HepG2 (cell line): Measurements from ENCODE around the gene THOC1. TPM values are rescaled to one million over a fixed set of nuclear protein-coding genes. Genes with fewer than 3 reads are reported as not detected.

Experiments used
- AFF4 ChIP-seq: sonication (generic); formaldehyde crosslinking; IDR thresholded peaks from 2 replicates; pipeline ENCODE4 v1.4.0; 2020; ENCODE audit warnings: missing genetic modification reagents
- HMG20A ChIP-seq: IDR thresholded peaks from 2 replicates; pipeline ENCODE4 v1.6.1; 2016; ENCODE audit warnings: borderline replicate concordance
- ISX ChIP-seq: sonication (generic); formaldehyde crosslinking; conservative IDR thresholded peaks from 2 replicates; pipeline ENCODE4 v1.5.0; 2020; ENCODE audit warnings: missing genetic modification reagents
- POGK ChIP-seq: sonication (generic); formaldehyde crosslinking; conservative IDR thresholded peaks from 2 replicates; pipeline ENCODE4 v1.8.0; 2022; ENCODE audit warnings: mild to moderate bottlenecking, moderate library complexity, missing genetic modification reagents
- POLR2A ChIP-seq, 2 experiments: IDR thresholded peaks; 2 replicates each; pipeline ENCODE4 v1.6.1; 2011; ENCODE audit warnings: low read depth in 2 of 2, low read length in 2 of 2, mild to moderate bottlenecking in 1 of 2, moderate library complexity in 1 of 2; ENCODE audit not compliant: insufficient read depth in 1 of 2
- RAD21 ChIP-seq: fragments of 450-650 bp; formaldehyde crosslinking; IDR thresholded peaks from 2 replicates; pipeline ENCODE4 v1.5.0; 2020; ENCODE audit warnings: mild to moderate bottlenecking
- RFXAP ChIP-seq: sonication (generic); formaldehyde crosslinking; IDR thresholded peaks from 2 replicates; pipeline ENCODE4 v1.4.0; 2020; ENCODE audit warnings: missing genetic modification reagents, borderline replicate concordance
- TGIF2 ChIP-seq: IDR thresholded peaks from 2 replicates; pipeline ENCODE4 v1.6.1; 2016; ENCODE audit warnings: control low read depth, missing compliant biosample characterization
- ZNF251 ChIP-seq: sonication (generic); formaldehyde crosslinking; IDR thresholded peaks from 2 replicates; pipeline ENCODE4 v1.9.0; 2021; ENCODE audit warnings: mild to moderate bottlenecking, missing genetic modification reagents
- ZNF264 ChIP-seq: sonication (generic); formaldehyde crosslinking; IDR thresholded peaks from 2 replicates; pipeline ENCODE4 v1.4.0; 2020; ENCODE audit warnings: missing genetic modification reagents
- ZNF296 ChIP-seq: sonication (generic); formaldehyde crosslinking; conservative IDR thresholded peaks from 2 replicates; pipeline ENCODE4 v1.5.0; 2020; ENCODE audit warnings: mild to moderate bottlenecking, missing genetic modification reagents
- ZNF383 ChIP-seq: sonication (generic); formaldehyde crosslinking; IDR thresholded peaks from 2 replicates; pipeline ENCODE4 v1.4.0; 2020; ENCODE audit warnings: missing genetic modification reagents, mild to moderate bottlenecking, borderline replicate concordance
- ZNF543 ChIP-seq: sonication (generic); formaldehyde crosslinking; IDR thresholded peaks from 2 replicates; pipeline ENCODE4 v1.4.0; 2020; ENCODE audit warnings: mild to moderate bottlenecking, missing genetic modification reagents
- ZNF598 ChIP-seq: sonication (generic); formaldehyde crosslinking; IDR thresholded peaks from 2 replicates; pipeline ENCODE4 v1.5.1; 2020; ENCODE audit warnings: mild to moderate bottlenecking, missing genetic modification reagents, borderline replicate concordance
- ZNF646 ChIP-seq: sonication (generic); formaldehyde crosslinking; IDR thresholded peaks from 2 replicates; pipeline ENCODE4 v1.9.0; 2021; ENCODE audit warnings: mild to moderate bottlenecking, missing genetic modification reagents
- ZNF703 ChIP-seq: sonication (generic); formaldehyde crosslinking; IDR thresholded peaks from 2 replicates; pipeline ENCODE4 v1.5.1; 2020; ENCODE audit warnings: missing genetic modification reagents, mild to moderate bottlenecking, moderate library complexity, borderline replicate concordance
- polyA plus RNA-seq, 8 experiments: library from polyadenylated mRNA; depleted of rRNA in 3 of 8; stranded (reverse) in 7 of 8; unstranded in 1 of 8; fragments of >200 nt; fragmentation: Illumina TruSeq in 4 of 8; extraction: Trizol in 4 of 8; gene quantifications; 2 replicates each; pipeline versions ENCODE4 v1.2.1 to v1.2.3, GENCODE V29; 2011 to 2016; ENCODE audit warnings: low read depth in 4 of 8, missing spikeins in 1 of 8, mixed read lengths in 1 of 8; ENCODE audit not compliant: insufficient read depth in 1 of 8
- total RNA-seq, 5 experiments: library from RNA; depleted of rRNA; stranded (reverse); fragments of >200 nt; fragmentation: Illumina TruSeq; extraction: Trizol; gene quantifications; 2 replicates each; pipeline ENCODE4 v1.2.3, GENCODE V29; 2016; ENCODE audit warnings: low read depth in 1 of 5

Gene THOC1
- total and polyA plus RNA-seq, 2 of the 13 experiments (the other 11 are each of a cell fraction or from before 2014, with no cell fraction given), result 40.6 to 56.7 TPM

DNA sequence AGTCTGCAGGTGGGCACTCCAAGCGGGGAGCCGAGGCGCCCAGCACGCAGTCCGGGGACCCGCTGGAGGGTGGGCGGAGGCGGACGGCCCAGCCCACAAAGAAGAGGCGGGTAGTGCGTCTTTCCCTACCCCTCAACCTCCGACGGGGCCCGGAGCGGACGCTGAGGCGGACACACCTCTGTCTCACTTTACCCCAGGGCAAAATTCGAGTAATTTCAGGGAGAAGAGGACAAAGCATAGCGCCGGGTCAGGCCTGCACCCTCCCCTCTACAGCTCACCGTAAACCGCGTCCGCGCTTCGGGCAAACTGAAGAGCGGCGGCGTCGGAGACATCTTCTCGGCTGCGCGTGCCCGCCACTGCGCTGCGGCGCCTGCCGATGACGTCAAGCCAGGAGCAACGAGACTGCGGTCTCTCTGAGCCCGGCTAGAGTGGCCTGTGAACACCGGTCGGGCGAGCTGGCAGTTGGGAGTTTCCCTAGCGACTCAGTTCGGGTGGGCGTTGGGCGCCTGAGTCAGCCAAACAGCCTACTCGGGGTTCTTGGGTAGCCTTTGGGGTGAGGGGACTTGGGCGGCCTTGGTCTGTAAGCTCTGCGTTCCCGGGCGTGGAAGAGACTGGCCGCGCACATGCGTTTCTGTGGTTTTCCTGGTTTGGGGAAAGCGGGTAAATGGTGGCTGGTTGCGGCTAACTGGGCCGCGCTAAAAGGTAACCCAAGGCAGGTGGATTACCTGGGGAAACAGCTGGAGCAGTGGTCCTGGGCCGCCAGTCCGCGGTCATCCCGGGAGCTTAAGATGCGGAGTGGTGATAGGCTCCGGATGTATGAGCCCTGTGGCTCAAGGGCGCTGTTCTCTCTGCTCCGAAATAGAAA is at the start of gene THOC1 (continued):
- TF ChIP-seq POGK (CRISPR knock-in tag), result peak; percentile 80; the same call in 1 of the 2 replicates
- TF ChIP-seq ZNF296 (CRISPR knock-in tag), result no peak
- peak; percentile 82 for TF ChIP-seq TGIF2
- peak; percentile 63; the same call in 1 of the 2 replicates for TF ChIP-seq RFXAP (CRISPR knock-in tag)
- TF ChIP-seq POLR2A (IDR thresholded peaks at IDR 0.05; ENCODE audit: insufficient read depth in 1 of 2, low read depth in 2 of 2, low read length in 2 of 2), result peak; percentile 91; a peak in 3 of 4 replicates
- TF ChIP-seq RAD21 (CRISPR knock-in tag), result peak; percentile 30; the same call in 1 of the 2 replicates
- TF ChIP-seq ZNF251 (CRISPR knock-in tag), result 0 out of 2 replicates have a peak, but pooled peaks have one; percentile 18
- TF ChIP-seq ZNF703 (CRISPR knock-in tag), result peak; percentile 37; the same call in 1 of the 2 replicates
- peak; percentile 42; the same call in 1 of the 2 replicates for TF ChIP-seq AFF4 (CRISPR knock-in tag)
- TF ChIP-seq ZNF264, result peak; percentile 42; the same call in 1 of the 2 replicates
- peak; percentile 78; the same call in 1 of the 2 replicates for TF ChIP-seq ZNF543 (CRISPR knock-in tag)
- TF ChIP-seq ZNF383, result 0 out of 2 replicates have a peak, but pooled peaks have one; percentile 49
- TF ChIP-seq ISX (CRISPR knock-in tag), result no peak
- TF ChIP-seq HMG20A (CRISPR knock-in tag), result no peak; the same call in 1 of the 2 replicates
- 0 out of 2 replicates have a peak, but pooled peaks have one; percentile 75 for TF ChIP-seq ZNF598 (CRISPR knock-in tag)
- 0 out of 2 replicates have a peak, but pooled peaks have one; percentile 28 for TF ChIP-seq ZNF646 (CRISPR knock-in tag)
